BLaER1 treated with 17β-estradiol and CSF1 and Interleukin-3, amounts not matched to agents 10 nM and 100 nM (cell line): ENCODE data around the gene MLYCD.

Experiments used
- H3K27ac ChIP-seq, 11 experiments: shearing (Covaris generic); formaldehyde crosslinking; 2 replicates each; pipeline ENCODE4 v1.8.1; 2022
- H3K27me3 ChIP-seq, 11 experiments: shearing (Covaris generic); formaldehyde crosslinking; 2 replicates each; pipeline ENCODE4 v1.8.1; 2022
- H3K36me3 ChIP-seq, 11 experiments: shearing (Covaris generic); formaldehyde crosslinking; 2 replicates each; pipeline ENCODE4 v1.8.1; 2022
- H3K4me1 ChIP-seq, 10 experiments: shearing (Covaris generic); formaldehyde crosslinking; 2 replicates each; pipeline ENCODE4 v1.8.1; 2022
- H3K4me2 ChIP-seq, 11 experiments: shearing (Covaris generic); formaldehyde crosslinking; 2 replicates each; pipeline ENCODE4 v1.8.1; 2022
- H3K4me3 ChIP-seq, 10 experiments: shearing (Covaris generic); formaldehyde crosslinking; 2 replicates each; pipeline ENCODE4 v1.8.1; 2022
- H3K9ac ChIP-seq, 11 experiments: shearing (Covaris generic); formaldehyde crosslinking; 2 replicates each; pipeline ENCODE4 v1.8.1; 2022
- H3K9me3 ChIP-seq, 11 experiments: shearing (Covaris generic); formaldehyde crosslinking; replicated peaks in 1 of 11; 2 replicates each; pipeline ENCODE4 v1.8.1; 2022
- H4K20me1 ChIP-seq, 11 experiments: shearing (Covaris generic); formaldehyde crosslinking; 2 replicates each; pipeline ENCODE4 v1.8.1; 2022
- Cebpa-rat ChIP-seq, 11 experiments: shearing (Covaris generic); IDR thresholded peaks; 2 replicates each; pipeline ENCODE4 v1.8.1; 2022

MLYCD gene

GRCh38 chr16:83956336-83957289, 57.7 kb downstream of the MLYCD start:
- no peak overlapping the region for H3K4me2 ChIP-seq
- peaks cover 14 to 49% (median 19%) of the 10 kb centered on the region in 10 experiments for H3K4me1 ChIP-seq
- peaks cover 0 to 7% (median 0%) of the 10 kb centered on the region in 11 experiments; a peak in 2 of 22 replicates for H4K20me1 ChIP-seq
- H3K4me3 ChIP-seq = no peak overlapping the region
- H3K27me3 ChIP-seq = peaks cover 0 to 40% (median 35%) of the 10 kb centered on the region in 11 experiments; a peak in 19 of 22 replicates
- H3K9ac ChIP-seq = no peak overlapping the region
- no peak for TF ChIP-seq Cebpa-rat (IDR thresholded peaks at IDR 0.05)
- H3K36me3 ChIP-seq = peaks cover 0 to 5% (median 0%) of the 10 kb centered on the region in 11 experiments; a peak in 2 of 22 replicates
- H3K27ac ChIP-seq = no peak overlapping the region
- no peaks in the 10 kb centered on the region for H3K9me3 ChIP-seq

DNA sequence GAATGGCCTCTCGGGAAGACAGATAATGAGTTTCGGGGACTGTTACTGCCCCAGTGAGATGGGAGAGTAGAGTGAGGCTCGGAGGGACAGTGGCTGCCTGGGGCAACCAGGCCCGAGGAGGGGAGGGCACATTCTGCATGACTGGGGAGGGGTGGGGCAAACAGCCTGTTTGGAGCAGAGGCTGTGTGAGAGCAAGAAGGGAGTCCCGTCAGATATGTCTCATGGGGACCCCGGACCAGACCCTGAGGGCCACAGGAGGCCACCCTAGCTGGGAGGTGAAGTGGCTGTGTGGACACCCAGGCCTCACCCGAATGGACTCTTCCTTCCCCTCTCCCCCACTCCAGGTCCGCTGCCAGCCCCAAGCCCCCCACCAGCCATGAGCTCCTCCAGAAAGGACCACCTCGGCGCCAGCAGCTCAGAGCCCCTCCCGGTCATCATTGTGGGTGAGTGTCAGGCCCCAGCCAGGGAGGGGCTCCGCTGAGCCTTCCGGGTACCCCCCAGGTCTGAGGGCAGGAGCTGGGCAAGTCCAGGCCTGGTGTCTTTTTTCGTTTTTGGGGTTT, 58.5 kb downstream of the MLYCD start:
- Histone ChIP-seq H3K4me2 (no peak overlapping the region), H3K4me3 (no peak overlapping the region), H3K9ac (no peak overlapping the region), H3K27ac (no peak overlapping the region), H4K20me1 (peaks cover 0 to 7% (median 0%) of the 10 kb centered on the region in 11 experiments; a peak in 2 of 22 replicates), H3K36me3 (peaks cover 0 to 5% (median 0%) of the 10 kb centered on the region in 11 experiments; a peak in 2 of 22 replicates), H3K27me3 (peaks cover 0 to 37% (median 31%) of the 10 kb centered on the region in 11 experiments; a peak in 19 of 22 replicates), H3K4me1 (peaks cover 14 to 46% (median 19%) of the 10 kb centered on the region in 10 experiments), H3K9me3 (no peaks in the 10 kb centered on the region)
- TF ChIP-seq Cebpa-rat (IDR thresholded peaks at IDR 0.05) = no peak

- H3K9me3 ChIP-seq = no peaks in the 10 kb centered on the region
- 0 out of 22 replicates have a peak overlapping the region, but pooled peaks of 1 of the 11 experiments have one; percentile 13 for H3K9ac ChIP-seq
- no peak overlapping the region for H3K27ac ChIP-seq
- H3K27me3 ChIP-seq = peaks cover 0 to 29% (median 22%) of the 10 kb centered on the region in 11 experiments; a peak in 19 of 22 replicates
- H3K4me2 ChIP-seq = no peak overlapping the region
- no peak overlapping the region for H3K4me3 ChIP-seq
- TF ChIP-seq Cebpa-rat (IDR thresholded peaks at IDR 0.05) = no peak
- peaks cover 0 to 7% (median 0%) of the 10 kb centered on the region in 11 experiments; a peak in 2 of 22 replicates for H4K20me1 ChIP-seq
- H3K36me3 ChIP-seq = peaks cover 0 to 5% (median 0%) of the 10 kb centered on the region in 11 experiments; a peak in 2 of 22 replicates
- H3K4me1 ChIP-seq = peaks cover 5 to 37% (median 10%) of the 10 kb centered on the region in 10 experiments
Observed at GRCh38 chr16:83958137-83958845, 59.4 kb downstream of the MLYCD start.

GRCh38 chr16:83958846-83959565, 60.1 kb downstream of the MLYCD start:
- no peak for TF ChIP-seq Cebpa-rat (IDR thresholded peaks at IDR 0.05)
- Histone ChIP-seq H3K4me2 (peak overlapping the region in 4 of 11 experiments; percentile 12 to 68 (median 49); a peak in 7 of 22 replicates), H3K4me1 (peaks cover 0 to 30% (median 2%) of the 10 kb centered on the region in 10 experiments; a peak in 12 of 20 replicates), H3K4me3 (no peak overlapping the region), H3K27ac (no peak overlapping the region), H3K9me3 (no peaks in the 10 kb centered on the region), H3K9ac (0 out of 22 replicates have a peak overlapping the region, but pooled peaks of 1 of the 11 experiments have one; percentile 14), H4K20me1 (peaks cover 0 to 7% (median 0%) of the 10 kb centered on the region in 11 experiments; a peak in 2 of 22 replicates), H3K36me3 (peaks cover 0 to 9% (median 0%) of the 10 kb centered on the region in 11 experiments; a peak in 3 of 22 replicates), H3K27me3 (peaks cover 0 to 22% (median 14%) of the 10 kb centered on the region in 11 experiments; a peak in 19 of 22 replicates)

- peaks cover 0 to 9% (median 0%) of the 10 kb centered on the region in 11 experiments; a peak in 3 of 22 replicates for H3K36me3 ChIP-seq
- TF ChIP-seq Cebpa-rat (IDR thresholded peaks at IDR 0.05) = no peak
Observed at GRCh38 chr16:83959656-83960434, 60.9 kb downstream of the MLYCD start.

DNA sequence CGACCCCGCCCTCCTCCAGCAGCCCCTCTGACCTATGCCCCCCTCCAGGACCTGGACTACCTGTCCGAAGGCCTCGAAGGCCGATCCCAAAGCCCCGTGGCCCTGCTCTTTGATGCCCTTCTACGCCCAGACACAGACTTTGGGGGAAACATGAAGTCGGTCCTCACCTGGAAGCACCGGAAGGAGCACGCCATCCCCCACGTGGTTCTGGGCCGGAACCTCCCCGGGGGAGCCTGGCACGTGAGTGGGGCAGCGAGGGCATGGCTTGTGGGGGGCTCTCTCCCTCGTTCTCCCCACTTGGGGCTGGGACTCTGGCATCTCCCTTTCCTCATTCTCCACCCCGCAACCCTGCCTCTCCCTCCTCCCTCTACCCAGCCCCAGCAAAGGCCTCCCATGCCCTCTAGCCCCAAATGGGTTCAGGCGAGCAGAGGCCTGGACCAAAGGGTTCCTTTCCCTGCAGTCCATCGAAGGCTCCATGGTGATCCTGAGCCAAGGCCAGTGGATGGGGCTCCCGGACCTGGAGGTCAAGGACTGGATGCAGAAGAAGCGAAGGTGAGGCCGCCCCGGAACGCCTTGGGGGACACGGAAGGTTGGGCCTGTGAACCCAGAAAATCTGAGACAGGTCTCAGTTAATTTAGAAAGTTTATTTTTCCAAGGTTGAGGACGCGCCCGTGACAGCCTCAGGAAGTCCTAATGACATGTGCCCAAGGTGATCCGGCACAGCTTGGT, 61.8 kb downstream of the MLYCD start:
- H3K9ac ChIP-seq = no peak overlapping the region
- peak overlapping the region in 3 of 11 experiments; percentile 40 to 68 (median 58); a peak in 6 of 22 replicates for H3K4me2 ChIP-seq
- no peak overlapping the region for H3K27ac ChIP-seq
- peaks cover 0 to 9% (median 0%) of the 10 kb centered on the region in 11 experiments; a peak in 3 of 22 replicates for H3K36me3 ChIP-seq
- H3K9me3 ChIP-seq = no peaks in the 10 kb centered on the region
- H3K27me3 ChIP-seq = peaks cover 0 to 5% (median 0%) of the 10 kb centered on the region in 11 experiments; a peak in 6 of 22 replicates
- no peak for TF ChIP-seq Cebpa-rat (IDR thresholded peaks at IDR 0.05)
- H3K4me3 ChIP-seq = no peak overlapping the region
- H3K4me1 ChIP-seq = peaks cover 0 to 20% (median 0%) of the 10 kb centered on the region in 10 experiments; a peak in 8 of 20 replicates
- peaks cover 0 to 2% (median 0%) of the 10 kb centered on the region in 11 experiments; a peak in 1 of 22 replicates for H4K20me1 ChIP-seq

More at GRCh38 chr16:83959656-83960434, 60.9 kb downstream of the MLYCD start:
- H3K27ac ChIP-seq = no peak overlapping the region
- peaks cover 0 to 22% (median 0%) of the 10 kb centered on the region in 10 experiments; a peak in 8 of 20 replicates for H3K4me1 ChIP-seq
- no peak overlapping the region for H3K4me3 ChIP-seq
- no peaks in the 10 kb centered on the region for H3K9me3 ChIP-seq
- H4K20me1 ChIP-seq = peaks cover 0 to 6% (median 0%) of the 10 kb centered on the region in 11 experiments; a peak in 2 of 22 replicates
- 0 out of 22 replicates have a peak overlapping the region, but pooled peaks of 2 of the 11 experiments have one; percentile 5 to 14 for H3K9ac ChIP-seq
- peaks cover 0 to 13% (median 7%) of the 10 kb centered on the region in 11 experiments; a peak in 17 of 22 replicates for H3K27me3 ChIP-seq
- H3K4me2 ChIP-seq = peak overlapping the region in 4 of 11 experiments; percentile 12 to 68 (median 49); a peak in 7 of 22 replicates
